Dermis microvascular lymphatic vessel endothelial cell (primary cell): ENCODE results near the gene TRIM8. TPM values are rescaled to one million over a fixed set of nuclear protein-coding genes. Genes with fewer than 3 reads are reported as not detected.

ENCODE experiments used
- DNase-seq, 2 donors: peaks; one replicate each; pipeline versions ENCODE4 v3.0.0 to v3.0.0-alpha.2; 2010; ENCODE audit warnings: low read depth in 2 of 2
- total RNA-seq: library from RNA; depleted of rRNA; stranded (reverse); fragments of >200 nt; gene quantifications from 2 replicates; pipeline ENCODE4 v1.2.1, GENCODE V29; 2014

TRIM8 gene
- total RNA-seq, 1 donor from 2014 or later: 38.4 TPM

DNA sequence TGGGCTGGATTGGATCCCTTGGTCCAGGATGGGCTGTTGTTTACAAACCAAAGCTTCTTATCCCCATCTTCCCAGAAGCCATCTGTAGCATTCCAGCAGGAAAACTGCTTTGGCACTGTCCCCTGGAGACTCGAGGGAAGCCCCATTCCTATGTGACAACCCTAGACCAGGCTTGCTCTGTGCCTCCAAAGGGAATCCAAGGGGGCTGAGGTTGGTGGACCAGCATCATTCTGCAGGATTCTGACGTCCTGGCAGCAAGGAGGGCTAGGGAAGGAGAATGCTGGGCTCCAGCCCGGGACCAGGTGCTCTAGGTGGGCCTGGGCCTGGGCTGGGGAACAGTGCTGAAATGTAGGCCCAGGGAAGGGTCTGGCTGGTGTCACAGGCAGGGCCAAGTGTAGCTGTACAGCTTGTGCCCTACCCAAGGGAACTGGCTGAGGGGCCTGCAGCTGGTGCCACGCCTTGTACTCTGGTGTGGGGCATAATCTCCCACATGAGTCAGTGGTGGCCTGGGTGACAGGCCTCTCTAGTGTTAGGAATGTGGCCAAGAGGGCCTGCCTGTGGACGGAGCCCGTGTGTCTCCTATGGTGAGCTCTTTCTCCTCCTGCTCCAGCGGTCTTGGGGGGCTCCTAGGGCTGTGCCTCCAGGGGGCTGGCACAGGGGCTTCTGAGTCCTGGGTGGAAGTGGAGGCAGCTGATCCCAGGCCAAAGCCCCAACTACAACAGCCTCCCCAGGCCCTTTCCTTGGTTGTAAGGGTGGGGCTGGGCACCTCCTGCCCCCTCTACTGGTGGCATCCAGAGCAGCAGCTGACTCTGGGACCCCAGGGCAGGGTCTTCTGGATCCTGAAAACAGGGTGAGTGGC lies 25.2 kb downstream of the TRIM8 start:
- no peak for DNase-seq

DNA sequence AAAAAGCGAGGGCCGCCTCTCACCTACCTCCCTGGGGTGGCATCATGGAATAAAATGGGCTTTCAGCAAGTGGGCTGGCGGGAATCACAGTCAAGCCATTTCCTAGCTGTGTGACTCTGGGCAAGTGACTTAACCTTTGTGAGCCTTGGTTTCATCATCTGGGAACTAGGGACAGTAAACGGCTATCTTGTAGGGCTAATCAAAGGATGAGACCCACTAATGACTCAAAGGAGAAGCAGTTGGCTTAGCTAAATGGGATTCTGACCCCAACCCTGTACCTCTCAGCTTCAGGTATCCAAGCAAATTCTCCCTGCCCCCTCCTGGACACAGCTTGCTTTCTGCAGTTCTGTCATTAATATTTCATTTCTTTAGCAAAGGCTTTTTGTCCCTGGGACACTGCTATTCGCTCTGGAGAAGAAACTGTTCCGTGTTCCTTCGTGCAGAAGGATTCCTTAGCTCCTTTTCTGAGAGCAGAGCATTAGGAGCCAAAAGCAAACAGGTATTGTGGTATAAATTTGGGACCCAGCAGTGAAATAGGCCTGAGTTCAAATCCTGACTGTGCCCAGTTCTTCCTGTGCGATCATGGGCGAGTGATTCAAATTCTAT lies 25.9 kb downstream of the TRIM8 start:
- DNase-seq: no peak

DNA sequence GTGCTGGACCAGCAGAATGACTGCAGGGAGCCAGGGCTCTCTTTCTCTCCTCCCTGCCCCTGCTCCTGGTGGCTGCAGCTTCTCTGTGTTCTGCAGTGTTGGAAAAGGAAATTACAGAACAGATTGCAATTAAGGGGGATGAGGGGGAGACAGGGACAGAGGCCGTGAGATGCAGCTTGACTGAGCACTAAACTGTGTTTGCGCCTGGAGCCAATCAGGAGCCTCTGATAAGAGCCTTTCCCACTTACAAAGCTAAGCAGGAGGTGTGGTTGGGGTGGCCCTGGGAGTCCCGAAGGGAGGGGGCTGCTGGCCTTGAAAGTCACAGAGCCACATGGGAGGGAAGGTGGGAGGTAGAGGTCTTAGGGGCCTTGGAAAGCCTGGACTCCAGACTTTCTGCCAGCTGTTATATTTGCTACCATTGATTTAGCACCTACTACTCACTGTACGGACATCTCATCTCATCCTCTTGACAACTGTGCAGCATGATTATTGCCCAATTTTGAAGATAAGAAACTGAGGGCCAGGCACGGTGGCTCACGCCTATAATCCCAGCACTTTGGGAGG lies 26.7 kb downstream of the TRIM8 start:
- no peak for DNase-seq

DNA sequence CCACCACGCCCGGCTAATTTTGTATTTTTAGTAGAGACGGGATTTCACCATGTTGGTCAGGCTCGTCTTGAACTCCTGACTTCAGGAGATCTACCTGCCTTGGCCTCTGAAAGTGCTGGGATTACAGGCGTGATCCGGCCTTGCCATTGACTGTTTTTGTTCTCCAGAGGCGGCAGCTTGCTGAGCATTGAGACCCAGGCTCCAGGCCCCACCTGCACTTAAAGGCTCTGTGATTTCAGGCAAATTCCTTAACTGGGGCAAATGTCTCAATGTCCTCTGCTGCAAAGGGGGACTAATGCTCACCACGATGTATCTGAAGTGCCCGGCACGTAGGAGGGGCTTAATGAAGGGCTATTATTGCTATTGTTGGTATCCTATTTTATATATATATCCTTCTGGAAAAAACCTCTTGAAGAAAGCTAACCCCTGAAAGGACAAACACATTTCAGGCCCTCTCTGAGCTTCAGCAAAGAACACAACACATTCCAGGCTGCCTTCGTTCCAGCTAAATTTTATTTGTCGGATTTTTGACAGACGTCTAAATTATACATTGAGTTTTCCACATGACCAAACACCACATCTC lies 29.0 kb downstream of the TRIM8 start:
- DNase-seq: no peak

DNA sequence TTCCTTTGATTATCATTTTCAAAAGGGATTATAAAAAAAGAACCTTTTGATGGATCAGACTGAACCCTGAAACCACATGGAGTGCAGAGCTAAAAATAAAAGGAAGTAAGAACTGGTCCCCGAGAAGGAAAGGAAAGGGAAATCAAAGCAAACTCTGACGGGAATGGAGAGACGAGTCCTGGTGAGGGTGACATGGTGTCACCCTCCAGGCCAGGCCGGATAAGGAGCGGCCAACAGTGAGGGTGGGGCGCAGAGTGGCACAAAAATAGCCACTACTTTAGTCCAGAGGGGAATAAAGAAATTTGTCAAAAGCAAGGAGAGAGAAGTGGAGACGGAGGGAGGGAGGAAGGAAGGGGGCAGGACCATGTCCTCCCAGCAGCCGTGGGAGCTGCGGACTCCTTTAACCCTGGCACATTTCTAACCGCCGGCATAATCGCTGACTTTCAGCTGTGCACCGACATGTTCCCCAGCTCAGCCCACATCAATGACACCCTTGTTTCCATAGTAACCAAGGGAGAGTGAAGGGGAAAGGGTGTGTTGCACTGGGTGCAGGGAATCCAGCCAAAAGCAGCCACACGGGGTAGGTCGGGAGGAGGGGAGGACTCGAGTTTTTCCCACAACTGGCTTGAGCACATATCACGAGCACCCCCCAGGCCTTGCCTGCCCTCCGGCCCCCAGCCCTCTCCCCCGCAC lies 29.7 kb downstream of the TRIM8 start:
- DNase-seq: no peak

DNA sequence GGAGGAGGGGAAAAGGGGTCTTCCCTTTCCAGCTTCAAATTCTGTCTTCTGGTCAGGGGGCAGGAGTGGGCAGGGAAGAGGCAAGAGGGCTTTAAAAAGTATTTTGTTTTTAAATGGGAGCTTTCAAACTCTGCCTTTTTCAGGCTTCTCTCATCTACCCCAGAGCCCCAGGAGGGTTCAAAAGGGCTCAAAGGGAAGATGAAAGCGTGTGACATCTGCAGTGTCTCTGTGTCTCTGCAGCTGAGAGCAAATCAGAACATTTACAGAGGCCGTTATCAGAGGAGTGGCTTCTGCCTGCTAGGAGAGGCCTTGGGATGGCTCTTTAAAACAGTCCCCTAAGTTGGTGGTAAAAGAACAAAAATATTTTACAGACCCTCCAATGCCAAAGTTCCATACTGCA lies 30.3 kb downstream of the TRIM8 start:
- no peak for DNase-seq

DNA sequence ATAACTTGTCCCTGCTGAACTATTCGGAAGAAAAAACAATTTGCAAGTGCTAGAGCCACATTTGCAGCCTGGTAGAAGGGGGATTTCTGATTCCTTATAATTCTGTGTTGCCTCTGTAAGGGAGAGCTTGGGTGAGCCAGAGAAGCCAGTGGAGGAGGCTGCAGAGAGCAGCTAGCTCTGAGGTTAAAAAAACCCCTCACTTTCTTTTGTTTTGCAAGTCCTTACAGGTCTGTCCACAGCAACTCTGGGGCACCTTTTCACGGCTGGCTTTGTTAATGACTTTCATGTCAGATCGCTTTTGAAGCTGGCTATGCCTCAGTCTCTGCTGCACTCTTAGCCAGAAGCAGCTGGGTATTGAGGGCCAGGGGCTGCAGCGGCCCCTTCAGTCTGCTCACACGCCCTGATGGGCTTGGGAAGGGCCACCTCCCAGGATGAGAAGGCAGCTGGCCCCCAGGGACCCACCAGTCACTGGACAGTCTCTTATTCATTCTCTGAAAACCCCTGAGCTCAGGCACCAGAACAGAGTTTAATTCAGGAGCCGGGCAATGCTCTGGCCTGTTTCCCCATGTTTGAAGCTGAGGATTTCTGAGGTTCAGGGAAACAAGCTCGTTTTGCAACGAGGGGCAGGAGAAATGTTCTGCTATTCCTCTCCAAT lies 30.9 kb downstream of the TRIM8 start:
- DNase-seq: no peak

DNA sequence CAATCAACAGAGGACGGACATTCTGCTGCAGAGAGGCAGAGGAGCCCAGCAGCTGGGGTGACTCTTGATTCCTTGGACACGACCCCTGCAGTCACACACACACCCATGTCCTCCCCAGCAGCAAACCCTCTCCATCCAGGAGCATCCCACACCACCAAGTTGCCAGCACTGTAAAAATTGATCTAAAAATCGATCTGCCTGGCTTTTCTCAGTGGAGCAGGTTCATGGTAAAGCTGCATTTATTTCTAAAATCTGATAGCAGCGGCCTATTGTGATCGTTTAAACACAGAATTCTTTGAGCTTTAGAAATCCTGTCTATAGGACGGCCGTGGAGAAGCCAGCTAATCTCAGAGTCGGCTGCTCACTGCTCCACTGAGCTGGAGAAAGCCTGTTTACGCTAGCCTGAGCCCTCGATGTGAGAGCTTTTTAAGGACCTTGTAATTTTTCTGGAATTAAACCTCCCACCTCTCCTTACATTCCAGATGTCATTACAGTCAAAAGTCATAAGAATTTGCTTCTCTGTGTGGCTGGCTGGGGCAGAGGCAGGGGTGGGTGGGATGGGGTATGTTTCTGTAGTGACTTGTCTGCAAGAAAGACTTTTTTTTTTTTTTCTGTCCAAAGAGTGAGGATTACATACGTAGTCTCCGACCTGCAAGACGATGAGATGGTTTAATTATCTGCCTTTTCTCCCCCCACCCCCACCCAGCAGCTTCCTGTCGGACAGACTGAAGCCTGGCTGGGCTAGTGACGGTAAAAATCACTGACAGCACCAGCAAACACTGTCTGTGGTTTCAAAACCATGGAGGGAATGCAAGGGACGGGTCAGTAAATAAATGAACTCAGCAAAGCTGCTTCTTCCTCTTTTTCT lies 31.6 kb downstream of the TRIM8 start:
- no peak for DNase-seq

DNA sequence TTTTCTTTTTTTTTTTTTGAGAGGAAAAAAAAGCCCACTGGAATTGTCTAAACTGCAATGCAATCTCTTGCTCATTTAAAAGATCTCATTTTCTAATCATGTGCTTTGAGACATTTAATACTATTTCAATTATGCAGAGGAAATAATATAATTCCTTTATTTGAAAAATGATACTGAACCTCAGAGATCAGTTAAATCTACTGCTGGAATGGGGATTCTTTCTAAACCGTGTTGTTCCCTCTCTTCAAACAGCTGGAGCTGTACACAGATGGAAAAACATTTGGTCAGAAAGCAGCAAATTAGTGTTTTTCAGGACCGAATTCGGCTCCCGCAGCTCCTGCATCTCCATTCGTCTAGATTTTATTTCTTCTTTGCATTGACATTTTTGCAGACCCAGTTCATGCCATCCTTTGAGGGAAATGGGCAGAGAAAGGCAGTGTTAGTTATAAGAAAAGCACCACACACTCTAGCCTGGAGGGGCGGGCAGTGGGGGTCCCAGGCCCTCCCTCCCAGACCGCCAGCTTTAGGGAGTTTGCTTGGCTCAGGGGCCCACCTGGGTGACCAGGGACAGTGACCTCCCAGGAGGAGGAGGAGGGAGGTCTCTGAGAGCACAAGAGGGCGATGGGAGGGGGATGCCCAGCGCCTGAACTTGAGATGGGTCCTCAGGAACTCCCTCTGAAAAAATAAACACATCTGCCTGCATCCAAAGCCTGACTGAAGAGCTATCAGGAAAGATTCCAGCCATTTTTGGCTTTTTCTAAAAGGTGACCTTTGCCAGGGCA lies 32.4 kb downstream of the TRIM8 start:
- no peak for DNase-seq

DNA sequence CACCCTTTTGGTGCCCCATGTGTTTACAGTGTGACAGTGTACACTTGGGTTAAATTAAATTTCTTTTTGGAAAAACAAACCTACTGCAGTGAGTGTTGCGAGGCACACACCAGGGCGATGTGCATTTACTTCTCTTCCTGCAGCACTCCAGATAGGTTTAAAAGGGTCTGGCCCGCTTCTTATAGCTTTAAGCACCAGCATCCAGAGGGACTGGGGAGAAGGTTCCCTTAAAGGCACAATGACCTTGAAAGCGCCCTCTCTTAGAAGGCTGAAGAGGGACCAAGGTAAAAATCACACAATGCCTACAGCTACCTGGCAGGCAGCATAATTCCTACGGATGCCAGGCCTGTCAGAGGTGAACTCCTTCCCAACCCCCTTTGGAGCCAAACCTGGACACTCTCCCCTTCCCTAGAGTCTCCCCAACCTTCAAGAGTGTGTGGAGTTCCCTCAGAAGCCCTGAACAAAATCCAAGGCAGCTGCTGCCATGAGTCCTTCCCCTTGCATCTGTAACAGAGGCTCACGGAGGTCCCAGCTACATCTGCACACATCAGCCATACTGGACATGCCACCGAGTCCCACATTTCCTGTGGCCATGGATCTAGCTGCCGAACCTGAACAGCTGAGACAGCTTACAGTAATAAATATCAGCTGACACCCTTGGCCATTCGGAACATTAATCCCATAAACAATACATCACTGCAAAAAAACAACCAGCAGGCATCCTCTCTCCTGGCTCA lies 33.2 kb downstream of the TRIM8 start:
- DNase-seq: no peak

DNA sequence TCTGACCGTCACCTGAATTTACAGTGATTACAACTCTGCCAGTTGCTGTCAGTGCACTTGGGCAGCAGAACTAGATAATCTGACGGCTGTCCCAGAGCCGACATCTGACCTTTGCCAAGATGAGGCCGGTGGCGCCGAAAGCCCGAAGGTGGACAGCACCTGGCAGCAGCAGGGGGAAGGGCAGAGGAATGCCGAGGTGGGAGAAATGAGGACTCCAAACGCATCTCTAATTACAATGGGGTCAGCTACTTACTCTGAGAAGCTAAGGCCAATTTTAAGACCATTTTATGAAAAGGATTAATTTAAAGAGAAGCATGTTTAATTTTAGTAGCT lies 33.8 kb downstream of the TRIM8 start:
- no peak for DNase-seq

DNA sequence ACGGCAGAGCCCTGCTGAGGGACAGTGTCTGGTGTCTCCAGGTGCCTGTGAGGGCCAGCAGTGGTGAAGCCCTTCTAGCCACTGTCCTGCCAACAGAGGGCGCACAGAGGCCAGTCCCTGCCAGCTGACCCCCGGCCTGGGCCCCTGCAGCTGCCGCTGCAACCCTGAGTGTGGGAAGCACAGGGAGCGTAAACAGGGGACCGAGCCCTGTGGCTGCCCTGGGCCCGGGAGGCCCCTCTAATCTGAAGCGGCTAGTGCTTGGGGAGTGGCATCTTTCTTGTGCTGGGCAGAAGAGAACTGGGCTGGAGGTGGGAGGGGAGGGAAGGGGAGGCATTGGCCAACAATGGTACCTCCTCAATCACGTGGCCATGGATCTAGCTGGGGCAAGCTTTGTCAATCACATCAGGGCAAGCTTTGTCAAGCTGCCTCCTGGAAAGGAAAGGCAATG lies 34.6 kb downstream of the TRIM8 start:
- peak; percentile 23 to 70 for DNase-seq

DNA sequence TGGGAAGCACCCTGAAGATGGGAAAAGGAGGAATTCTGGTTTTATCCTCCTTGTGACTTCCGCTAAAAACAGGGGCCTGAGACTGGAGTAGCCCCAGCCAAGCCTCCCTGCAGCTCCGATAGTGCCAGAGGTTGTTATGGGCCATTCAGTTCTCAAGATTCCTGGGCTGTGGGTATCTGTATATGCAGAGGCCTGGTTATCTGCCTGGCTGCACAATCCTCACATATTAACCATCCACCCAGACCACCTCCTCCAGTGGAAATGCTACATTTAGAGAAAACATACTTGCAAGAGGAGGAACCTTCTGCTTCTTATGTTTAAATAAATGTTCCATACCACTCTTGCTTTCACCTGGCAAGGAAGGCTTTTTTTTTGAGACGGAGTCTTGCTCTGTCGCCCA lies 35.3 kb downstream of the TRIM8 start:
- DNase-seq: no peak

DNA sequence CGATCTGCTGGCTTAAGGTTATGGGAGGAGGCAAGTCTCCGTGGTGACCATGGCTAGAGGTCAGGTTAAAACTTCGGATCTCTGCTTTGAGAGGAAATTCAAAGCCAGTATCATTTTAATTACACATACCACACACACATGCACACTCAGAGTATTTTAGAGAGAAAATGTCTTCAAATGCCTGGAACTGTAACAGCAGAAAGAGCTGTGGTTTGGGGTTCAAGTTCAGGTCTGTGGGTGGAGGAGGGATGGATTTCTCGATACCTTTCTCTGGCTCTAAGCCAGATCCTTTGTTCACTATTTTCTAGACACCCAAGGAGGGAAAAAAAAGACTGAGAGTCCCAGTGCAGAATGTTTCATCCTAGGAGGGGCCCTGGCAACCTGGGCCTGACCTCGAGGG lies 37.4 kb downstream of the TRIM8 start:
- DNase-seq: no peak

DNA sequence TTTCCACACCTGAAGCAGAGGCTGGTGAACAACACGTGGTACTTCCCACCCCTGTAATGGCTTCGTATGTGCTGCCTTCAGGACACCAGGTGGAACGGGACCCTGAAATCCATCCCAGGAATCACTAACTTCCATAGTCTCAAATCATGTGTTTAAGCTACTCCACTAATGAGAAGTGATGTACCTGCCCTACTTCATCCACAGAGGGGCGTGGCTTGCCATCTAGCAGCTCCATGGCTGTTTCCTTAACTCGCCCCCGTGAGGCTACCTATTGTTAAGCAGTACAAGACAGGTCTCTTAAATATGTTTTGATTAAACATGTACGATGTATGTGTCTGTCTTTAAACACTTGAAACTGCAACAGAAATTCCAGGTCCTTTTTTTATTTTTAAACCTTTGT lies 38.1 kb downstream of the TRIM8 start:
- DNase-seq: no peak

DNA sequence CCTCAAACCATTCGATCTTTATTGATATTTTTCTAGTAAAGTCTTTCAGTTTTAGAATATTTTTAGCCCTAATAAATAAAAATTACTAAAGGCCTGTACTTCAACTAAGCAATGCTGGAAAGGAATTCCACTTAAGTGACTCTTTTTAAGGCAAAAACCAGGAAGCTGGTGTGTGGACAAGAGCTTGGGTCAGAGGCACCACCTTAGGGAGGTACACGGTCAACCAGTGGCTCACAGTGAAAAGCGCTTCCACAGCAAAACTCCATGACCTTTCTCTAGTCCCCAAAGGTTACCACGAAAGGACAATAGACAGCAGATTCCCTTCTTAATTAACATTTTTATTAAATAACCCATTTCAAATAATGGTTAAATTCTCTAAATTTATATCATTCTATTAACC lies 38.7 kb downstream of the TRIM8 start:
- no peak for DNase-seq

DNA sequence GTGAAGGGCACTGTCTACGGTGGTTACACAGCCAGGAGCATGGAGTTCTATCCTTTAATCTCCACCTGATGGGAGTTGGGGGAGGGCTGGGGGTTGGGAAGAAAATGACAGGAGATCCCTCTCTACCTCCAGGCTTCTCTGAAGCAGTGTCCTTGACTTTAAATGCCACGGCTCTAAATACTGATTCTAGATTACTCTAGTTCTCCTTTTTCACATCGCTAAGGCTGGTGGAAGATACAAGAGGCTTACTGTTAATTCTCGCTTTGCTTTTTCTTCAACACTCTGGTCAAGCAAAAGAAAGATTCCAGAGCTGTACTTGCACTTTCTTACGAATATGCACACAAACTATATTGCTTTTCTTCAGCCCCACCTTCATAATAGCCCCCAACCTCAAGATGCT lies 39.5 kb downstream of the TRIM8 start:
- no peak for DNase-seq

DNA sequence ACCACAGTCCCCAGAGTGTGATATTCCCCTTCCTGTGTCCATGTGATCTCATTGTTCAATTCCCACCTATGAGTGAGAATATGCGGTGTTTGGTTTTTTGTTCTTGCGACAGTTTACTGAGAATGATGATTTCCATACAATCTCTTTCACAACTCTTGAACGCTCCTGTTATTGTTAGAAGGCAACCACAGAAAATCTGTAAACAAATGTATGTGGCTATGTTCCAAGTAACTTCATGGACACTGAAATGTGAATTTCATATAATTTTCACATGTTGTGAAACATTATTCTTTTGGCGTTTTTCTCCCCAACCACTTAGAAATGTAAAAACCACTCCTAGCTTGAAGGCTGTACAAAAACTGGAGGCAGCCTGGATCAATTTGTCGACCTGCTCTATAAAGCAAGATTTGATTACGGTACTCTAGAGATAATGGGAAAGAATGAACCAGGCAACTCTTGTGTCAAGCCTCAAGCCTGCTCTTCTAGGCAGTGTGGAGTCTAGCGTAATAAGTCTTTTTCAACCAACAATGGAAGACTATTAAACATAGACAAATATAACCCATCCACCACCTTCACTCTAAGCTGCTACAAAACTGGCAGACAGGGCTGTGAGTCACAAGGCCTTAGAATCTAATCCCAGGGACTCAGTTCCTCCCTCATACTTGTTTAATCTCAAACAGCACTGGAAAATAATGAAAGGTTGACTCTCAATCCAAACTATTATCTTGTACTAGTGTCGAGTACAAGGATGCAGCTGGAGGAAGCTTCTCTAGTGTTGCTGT lies 47.2 kb downstream of the TRIM8 start:
- no peak for DNase-seq
